Measurements from ENCODE around the gene NCKAP5L.
"Not testable (repeated sequence)": the region's sequence is repeated elsewhere in the genome, so short reads cannot be mapped to it uniquely, and the experiment has no call there.

NCKAP5L gene

GRCh38 chr12:49776858-49777257 is 51.4 kb downstream of the NCKAP5L start:
- H3K9ac ChIP-seq (ENCODE audit: low read length), result no peak overlapping the region

GRCh38 chr12:49776413-49776812 is 51.8 kb downstream of the NCKAP5L start:
- Histone ChIP-seq H2AFZ (ENCODE audit: low read depth, low read length, severe bottlenecking) (no peak overlapping the region), H3F3A (ENCODE audit: insufficient read depth) (no peaks in the 10 kb centered on the region), H3K9me2 (replicated peaks; ENCODE audit: insufficient read depth, low read length) (no peaks in the 10 kb centered on the region), H3K4me2 (ENCODE audit: low read depth, low read length, poor library complexity, severe bottlenecking) (no peak overlapping the region), H4K20me1 (ENCODE audit: low read depth, low read length) (no peaks in the 10 kb centered on the region), H3K4me3 (ENCODE audit: insufficient read depth, low read length, poor library complexity, severe bottlenecking) (no peak overlapping the region), H3K36me3 (ENCODE audit: low read length) (no peaks in the 10 kb centered on the region), H3K9ac (ENCODE audit: low read length) (no peak overlapping the region), H3K9me3 (ENCODE audit: insufficient read depth, low read length) (no peaks in the 10 kb centered on the region), H3K27me3 (ENCODE audit: low read length) (no peaks in the 10 kb centered on the region), H3K79me2 (ENCODE audit: insufficient read depth, low read length) (no peaks in the 10 kb centered on the region), H3K27ac (ENCODE audit: low read depth, low read length) (no peak overlapping the region)
- no peak for TF ChIP-seq EZH2phosphoT487 (conservative IDR thresholded peaks at IDR 0.05; ENCODE audit: low read length)
- TF ChIP-seq CTCF (IDR thresholded peaks at IDR 0.05; ENCODE audit: insufficient read depth, low read length, poor library complexity, severe bottlenecking), result peak; percentile 58

More at GRCh38 chr12:49776858-49777257, 51.4 kb downstream of the NCKAP5L start:
- no peaks in the 10 kb centered on the region for H4K20me1 ChIP-seq (ENCODE audit: low read depth, low read length)
- no peaks in the 10 kb centered on the region for H3K27me3 ChIP-seq (ENCODE audit: low read length)
- H3K4me3 ChIP-seq (ENCODE audit: insufficient read depth, low read length, poor library complexity, severe bottlenecking), result no peak overlapping the region
- no peaks in the 10 kb centered on the region for H3K9me2 ChIP-seq (replicated peaks; ENCODE audit: insufficient read depth, low read length)
- TF ChIP-seq EZH2phosphoT487 (conservative IDR thresholded peaks at IDR 0.05; ENCODE audit: low read length) (no peak), CTCF (IDR thresholded peaks at IDR 0.05; ENCODE audit: insufficient read depth, low read length, poor library complexity, severe bottlenecking) (no peak)
- no peak overlapping the region for H3K27ac ChIP-seq (ENCODE audit: low read depth, low read length)
- no peak overlapping the region for H3K4me2 ChIP-seq (ENCODE audit: low read depth, low read length, poor library complexity, severe bottlenecking)
- no peaks in the 10 kb centered on the region for H3K9me3 ChIP-seq (ENCODE audit: insufficient read depth, low read length)
- H3K79me2 ChIP-seq (ENCODE audit: insufficient read depth, low read length), result no peaks in the 10 kb centered on the region
- H2AFZ ChIP-seq (ENCODE audit: low read depth, low read length, severe bottlenecking), result no peak overlapping the region
- H3K36me3 ChIP-seq (ENCODE audit: low read length), result no peaks in the 10 kb centered on the region
- H3F3A ChIP-seq (ENCODE audit: insufficient read depth), result no peaks in the 10 kb centered on the region

- not testable (repeated sequence) for H3F3A ChIP-seq (ENCODE audit: insufficient read depth); H3K27me3 ChIP-seq (ENCODE audit: low read length); H3K36me3 ChIP-seq (ENCODE audit: low read length); H3K4me2 ChIP-seq (ENCODE audit: low read depth, low read length, poor library complexity, severe bottlenecking); H3K27ac ChIP-seq (ENCODE audit: low read depth, low read length); H2AFZ ChIP-seq (ENCODE audit: low read depth, low read length, severe bottlenecking); H3K9me2 ChIP-seq (replicated peaks; ENCODE audit: insufficient read depth, low read length); H3K9ac ChIP-seq (ENCODE audit: low read length); H3K9me3 ChIP-seq (ENCODE audit: insufficient read depth, low read length); H3K79me2 ChIP-seq (ENCODE audit: insufficient read depth, low read length); H4K20me1 ChIP-seq (ENCODE audit: low read depth, low read length); H3K4me3 ChIP-seq (ENCODE audit: insufficient read depth, low read length, poor library complexity, severe bottlenecking)
These were observed 55.1 kb downstream of the NCKAP5L start for GRCh38 chr12:49773102-49773501.

GRCh38 chr12:49767333-49767732 is 60.9 kb downstream of the NCKAP5L start:
- Histone ChIP-seq H3K9me2 (replicated peaks; ENCODE audit: insufficient read depth, low read length) (no peaks in the 10 kb centered on the region), H3K79me2 (ENCODE audit: insufficient read depth, low read length) (no peaks in the 10 kb centered on the region), H3K27me3 (ENCODE audit: low read length) (no peaks in the 10 kb centered on the region), H3F3A (ENCODE audit: insufficient read depth) (0 out of 2 replicates have a peak, but pooled peaks cover 7% of the 10 kb centered on the region), H3K27ac (ENCODE audit: low read depth, low read length) (no peak overlapping the region), H3K4me2 (ENCODE audit: low read depth, low read length, poor library complexity, severe bottlenecking) (no peak overlapping the region), H3K4me3 (ENCODE audit: insufficient read depth, low read length, poor library complexity, severe bottlenecking) (no peak overlapping the region), H2AFZ (ENCODE audit: low read depth, low read length, severe bottlenecking) (no peak overlapping the region), H3K9ac (ENCODE audit: low read length) (no peak overlapping the region), H4K20me1 (ENCODE audit: low read depth, low read length) (no peaks in the 10 kb centered on the region), H3K9me3 (ENCODE audit: insufficient read depth, low read length) (no peaks in the 10 kb centered on the region), H3K36me3 (ENCODE audit: low read length) (peaks cover 15% of the 10 kb centered on the region)
- TF ChIP-seq CTCF (IDR thresholded peaks at IDR 0.05; ENCODE audit: insufficient read depth, low read length, poor library complexity, severe bottlenecking), result no peak
- TF ChIP-seq EZH2phosphoT487 (conservative IDR thresholded peaks at IDR 0.05; ENCODE audit: low read length), result no peak

Data from SU-DHL-6 (cell line).